ENCODE results near the gene ZNF98. TPM values are rescaled to one million over a fixed set of nuclear protein-coding genes. Genes with fewer than 3 reads are reported as not detected.

The ZNF98 gene
- total RNA-seq, 5 donors from 2014 or later (not counting 1 experiment from before 2014, with no cell fraction given) = not detected

GRCh38 chr19:22421797-22422196 is 349 bp downstream of the ZNF98 start:
- Histone ChIP-seq H3K9me3 (peaks cover 2% of the 10 kb centered on the region), H3K27ac (ENCODE audit: low read length) (no peak overlapping the region), H3K27me3 (replicated peaks in 1 of 2; ENCODE audit: control insufficient read depth in 2 of 2, extremely low read depth in 1 of 2, insufficient read depth in 2 of 2, low read length in 1 of 2) (peaks cover 0 to 12% of the 10 kb centered on the region in 2 experiments), H3K36me3 (ENCODE audit: control insufficient read depth in 2 of 2, extremely low read depth in 1 of 2, insufficient read depth in 1 of 2, low read length in 1 of 2) (no peaks in the 10 kb centered on the region), H3K4me1 (ENCODE audit: control insufficient read depth in 1 of 2, extremely low read depth in 1 of 2, insufficient read depth in 2 of 2, low read length in 2 of 2) (no peaks in the 10 kb centered on the region), H3K4me3 (ENCODE audit: control insufficient read depth in 1 of 2, extremely low read depth in 1 of 2, low read length in 1 of 2) (peak overlapping the region in 1 of 2 donors; percentile 27)
- Mint-ChIP-seq H3K9me3 (peaks cover 12 to 20% (median 16%) of the 10 kb centered on the region in 3 donors), H3K4me1 (no peaks in the 10 kb centered on the region), H3K4me3 (no peak overlapping the region), H3K36me3 (no peaks in the 10 kb centered on the region), H3K27ac (no peak overlapping the region), H3K27me3 (no peaks in the 10 kb centered on the region)
- ChIA-PET CTCF (no interaction called here), POLR2A (no interaction called here)
- 8% methylated on average over 17 of the region's 20 CpGs for WGBS (ENCODE audit: insufficient coverage)
- no peak for ATAC-seq (replicated peaks in 1 of 4)
- DNase-seq = no peak

- Mint-ChIP-seq H3K4me1 (no peaks in the 10 kb centered on the region), H3K4me3 (no peak overlapping the region), H3K27ac (no peak overlapping the region), H3K36me3 (no peaks in the 10 kb centered on the region), H3K9me3 (peaks cover 8 to 16% (median 14%) of the 10 kb centered on the region in 3 donors), H3K27me3 (no peaks in the 10 kb centered on the region)
- Histone ChIP-seq H3K9me3 (no peaks in the 10 kb centered on the region), H3K4me1 (ENCODE audit: control insufficient read depth in 1 of 2, extremely low read depth in 1 of 2, insufficient read depth in 2 of 2, low read length in 2 of 2) (no peaks in the 10 kb centered on the region), H3K4me3 (ENCODE audit: control insufficient read depth in 1 of 2, extremely low read depth in 1 of 2, low read length in 1 of 2) (no peak overlapping the region), H3K27me3 (replicated peaks in 1 of 2; ENCODE audit: control insufficient read depth in 2 of 2, extremely low read depth in 1 of 2, insufficient read depth in 2 of 2, low read length in 1 of 2) (no peaks in the 10 kb centered on the region), H3K27ac (ENCODE audit: low read length) (no peak overlapping the region), H3K36me3 (ENCODE audit: control insufficient read depth in 2 of 2, extremely low read depth in 1 of 2, insufficient read depth in 1 of 2, low read length in 1 of 2) (no peaks in the 10 kb centered on the region)
- ChIA-PET CTCF (no interaction called here), POLR2A (no interaction called here)
- ATAC-seq (replicated peaks in 1 of 4) = no peak
- no peak for DNase-seq
- 46% methylated on average over 2 of the region's 2 CpGs for WGBS (ENCODE audit: insufficient coverage)
These were observed 67.5 kb downstream of the ZNF98 start for GRCh38 chr19:22354665-22355064.

Other genes with a start within 250 kb of the ZNF98 start
- not detected for gene ZNF676, start 225.4 kb downstream of the ZNF98 start, total RNA-seq
- gene ZNF729, start 135.9 kb downstream of the ZNF98 start, total RNA-seq = not detected
- 1 to 10 TPM in 1 of 5 donors, under 1 TPM in 4; 0.40 to 1.4 (median 0.79) TPM for gene ZNF492, start 212.0 kb upstream of the ZNF98 start, total RNA-seq

All from T-cell (primary cell).